Loucy (cell line): Measurements from ENCODE around the gene STRN.

Experiments used
- H2AFZ ChIP-seq: fragments of 200-600 bp; sonication (generic); 2 replicates; pipeline ENCODE4 v1.6.0; 2016; ENCODE audit warnings: antibody characterized with exemption, mild to moderate bottlenecking, low read length, moderate library complexity
- H3F3A ChIP-seq: fragments of 200-600 bp; 2 replicates; pipeline ENCODE4 v1.6.0; 2016; ENCODE audit warnings: antibody characterized with exemption, low read depth, mild to moderate bottlenecking
- H3K27me3 ChIP-seq: fragments of 200-600 bp; sonication (generic); 2 replicates; pipeline ENCODE4 v1.6.1; 2014; ENCODE audit warnings: low read length, mild to moderate bottlenecking; ENCODE audit not compliant: insufficient read depth, poor library complexity, severe bottlenecking
- H3K36me3 ChIP-seq: fragments of 200-600 bp; sonication (generic); 2 replicates; pipeline ENCODE4 v1.6.1; 2016; ENCODE audit warnings: low read length; ENCODE audit not compliant: insufficient read depth
- H3K4me1 ChIP-seq: fragments of 200-600 bp; sonication (generic); 2 replicates; pipeline ENCODE4 v1.5.1; 2014; ENCODE audit warnings: low read length, mild to moderate bottlenecking; ENCODE audit not compliant: insufficient read depth, poor library complexity, severe bottlenecking
- H3K4me2 ChIP-seq: fragments of 200-600 bp; sonication (generic); 2 replicates; pipeline ENCODE4 v1.6.0; 2014; ENCODE audit warnings: antibody characterized with exemption, low read length, low read depth, mild to moderate bottlenecking; ENCODE audit not compliant: poor library complexity, severe bottlenecking
- H3K4me3 ChIP-seq: fragments of 200-600 bp; sonication (generic); 2 replicates; pipeline ENCODE4 v1.5.1; 2014; ENCODE audit warnings: low read length, mild to moderate bottlenecking, mixed read lengths; ENCODE audit not compliant: poor library complexity, severe bottlenecking
- H3K79me2 ChIP-seq: fragments of 200-600 bp; sonication (generic); 2 replicates; pipeline ENCODE4 v1.6.1; 2014; ENCODE audit warnings: low read length; ENCODE audit not compliant: insufficient read depth
- H3K9ac ChIP-seq: fragments of 200-600 bp; sonication (generic); 2 replicates; pipeline ENCODE4 v1.6.0; 2014; ENCODE audit warnings: mild to moderate bottlenecking, low read depth, low read length, moderate library complexity; ENCODE audit not compliant: poor library complexity, severe bottlenecking
- H3K9me2 ChIP-seq: fragments of 200-600 bp; sonication (generic); replicated peaks from 2 replicates; pipeline ENCODE4 v1.6.1; 2016; ENCODE audit warnings: low read depth, low read length, mixed read lengths
- H3K9me3 ChIP-seq: fragments of 200-600 bp; sonication (generic); 2 replicates; pipeline ENCODE4 v1.6.1; 2014; ENCODE audit warnings: mild to moderate bottlenecking, antibody characterized with exemption, low read length, low read depth; ENCODE audit not compliant: insufficient read depth
- H4K20me1 ChIP-seq: fragments of 200-600 bp; sonication (generic); 2 replicates; pipeline ENCODE4 v1.6.0; 2014; ENCODE audit warnings: antibody characterized with exemption, low read length, mild to moderate bottlenecking; ENCODE audit not compliant: insufficient read depth, poor library complexity, severe bottlenecking
- CTCF ChIP-seq: fragments of 200-600 bp; sonication (generic); conservative IDR thresholded peaks from 2 replicates; pipeline ENCODE4 v1.5.1; 2014; ENCODE audit warnings: mild to moderate bottlenecking, antibody characterized with exemption, low read length
- EZH2phosphoT487 ChIP-seq: fragments of 200-600 bp; IDR thresholded peaks from 2 replicates; pipeline ENCODE4 v1.6.1; 2018; ENCODE audit warnings: antibody characterized with exemption, mild to moderate bottlenecking, moderate library complexity, borderline replicate concordance

STRN gene

GRCh38 chr2:36963734-36964133, 2.6 kb downstream of the STRN start:
- no peaks in the 10 kb centered on the region for H3F3A ChIP-seq
- H3K4me1 ChIP-seq = peaks cover 68% of the 10 kb centered on the region
- H3K9me2 ChIP-seq = no peaks in the 10 kb centered on the region
- H2AFZ ChIP-seq = no peak overlapping the region
- no peak for TF ChIP-seq EZH2phosphoT487
- no peak for TF ChIP-seq CTCF
- peaks cover 33% of the 10 kb centered on the region for H4K20me1 ChIP-seq
- no peaks in the 10 kb centered on the region for H3K36me3 ChIP-seq
- H3K9ac ChIP-seq = peak overlapping the region; percentile 78
- no peaks in the 10 kb centered on the region for H3K27me3 ChIP-seq
- H3K4me3 ChIP-seq = peak overlapping the region; percentile 91
- H3K4me2 ChIP-seq = peak overlapping the region; percentile 88
- no peaks in the 10 kb centered on the region for H3K9me3 ChIP-seq
- H3K79me2 ChIP-seq = peaks cover 71% of the 10 kb centered on the region

GRCh38 chr2:36963106-36963505, 3.2 kb downstream of the STRN start:
- no peaks in the 10 kb centered on the region for H3F3A ChIP-seq
- H3K4me2 ChIP-seq = peak overlapping the region; percentile 88
- peak overlapping the region; percentile 78 for H3K9ac ChIP-seq
- no peaks in the 10 kb centered on the region for H3K9me2 ChIP-seq
- peaks cover 62% of the 10 kb centered on the region for H3K4me1 ChIP-seq
- no peaks in the 10 kb centered on the region for H3K36me3 ChIP-seq
- TF ChIP-seq EZH2phosphoT487 (no peak), CTCF (no peak)
- H2AFZ ChIP-seq = no peak overlapping the region
- no peaks in the 10 kb centered on the region for H3K9me3 ChIP-seq
- peak overlapping the region; percentile 91 for H3K4me3 ChIP-seq
- H3K27me3 ChIP-seq = no peaks in the 10 kb centered on the region
- peaks cover 33% of the 10 kb centered on the region for H4K20me1 ChIP-seq
- H3K79me2 ChIP-seq = peaks cover 77% of the 10 kb centered on the region

- H3K9me2 ChIP-seq = no peaks in the 10 kb centered on the region
- H3K27me3 ChIP-seq = no peaks in the 10 kb centered on the region
- H3K4me3 ChIP-seq = peak overlapping the region; percentile 7
- no peaks in the 10 kb centered on the region for H3K9me3 ChIP-seq
- no peaks in the 10 kb centered on the region for H3F3A ChIP-seq
- peak overlapping the region; percentile 88 for H3K4me2 ChIP-seq
- peaks cover 96% of the 10 kb centered on the region for H3K79me2 ChIP-seq
- no peak for TF ChIP-seq EZH2phosphoT487
- TF ChIP-seq CTCF = no peak
- peaks cover 33% of the 10 kb centered on the region for H4K20me1 ChIP-seq
- no peaks in the 10 kb centered on the region for H3K36me3 ChIP-seq
- H3K4me1 ChIP-seq = peaks cover 58% of the 10 kb centered on the region
- H2AFZ ChIP-seq = no peak overlapping the region
- no peak overlapping the region for H3K9ac ChIP-seq
Measured at GRCh38 chr2:36960773-36961172, 5.6 kb downstream of the STRN start.
